Activated T-helper 9 cell treated with anti-CD3 and anti-CD28 coated beads, Interleukin-2, amount 50 U/mL, for 16 hours (primary cell): ENCODE results near the gene SF3A2.
"Not testable (repeated sequence)": the region's sequence is repeated elsewhere in the genome, so short reads cannot be mapped to it uniquely, and the experiment has no call there.

Experiments used
- DNase-seq: peaks from one replicate; pipeline ENCODE4 v3.0.0-alpha.2; 2020; ENCODE audit warnings: low read depth

The SF3A2 gene

DNA sequence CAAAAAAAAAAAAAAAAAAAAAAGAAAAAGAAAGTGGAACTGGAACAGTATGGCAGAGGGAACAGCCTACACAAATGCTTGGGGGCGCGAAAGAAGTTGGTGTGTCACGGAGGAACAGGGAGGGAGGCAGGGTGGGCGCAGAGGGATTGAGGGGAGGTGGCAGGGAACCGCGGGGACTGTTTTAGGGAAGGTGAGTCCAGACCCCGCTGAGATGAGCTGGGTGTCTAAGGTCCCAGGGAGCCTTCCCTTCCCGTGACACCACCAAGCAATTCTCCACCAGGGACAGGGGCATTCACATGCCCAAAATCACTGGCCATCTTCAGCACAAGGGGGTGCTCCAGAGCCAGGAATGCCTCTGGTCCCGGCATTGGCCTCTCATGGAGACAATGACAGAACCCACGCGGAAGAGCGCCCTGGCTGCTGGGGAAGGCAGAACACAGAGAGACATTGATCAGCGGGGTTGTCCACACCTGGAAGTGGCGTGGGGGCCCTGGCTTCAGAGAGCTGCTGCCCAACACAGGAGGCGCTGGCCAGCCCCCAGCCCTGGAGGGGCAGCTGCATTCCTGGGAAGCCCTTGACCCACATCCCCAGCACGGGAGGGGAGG lies 38.4 kb downstream of the SF3A2 start:
- DNase-seq, result no peak

- DNase-seq, result no peak
Observed at GRCh38 chr19:2275588-2276428, 39.2 kb downstream of the SF3A2 start.

GRCh38 chr19:2276429-2276986 lies 39.9 kb downstream of the SF3A2 start:
- no peak for DNase-seq

DNA sequence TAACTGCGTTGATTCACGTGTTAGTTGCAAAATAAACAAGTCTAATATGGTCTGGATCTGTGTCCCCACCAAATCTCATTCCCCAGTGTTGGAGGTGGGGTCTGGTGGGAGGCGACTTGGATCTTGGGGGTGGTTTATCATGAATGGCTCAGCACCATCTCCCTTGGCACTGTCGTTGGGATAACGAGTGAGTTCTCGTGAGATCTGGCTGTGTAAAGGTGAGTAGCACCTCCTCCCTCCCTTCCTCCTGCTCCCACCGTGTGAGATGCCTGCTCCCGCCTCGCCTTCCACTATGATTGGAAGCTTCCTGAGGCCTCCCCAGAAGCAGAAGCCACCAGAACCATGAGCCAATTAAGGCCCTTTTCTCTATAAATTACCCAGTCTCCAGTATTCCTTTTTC lies 40.5 kb downstream of the SF3A2 start:
- no peak for DNase-seq

DNA sequence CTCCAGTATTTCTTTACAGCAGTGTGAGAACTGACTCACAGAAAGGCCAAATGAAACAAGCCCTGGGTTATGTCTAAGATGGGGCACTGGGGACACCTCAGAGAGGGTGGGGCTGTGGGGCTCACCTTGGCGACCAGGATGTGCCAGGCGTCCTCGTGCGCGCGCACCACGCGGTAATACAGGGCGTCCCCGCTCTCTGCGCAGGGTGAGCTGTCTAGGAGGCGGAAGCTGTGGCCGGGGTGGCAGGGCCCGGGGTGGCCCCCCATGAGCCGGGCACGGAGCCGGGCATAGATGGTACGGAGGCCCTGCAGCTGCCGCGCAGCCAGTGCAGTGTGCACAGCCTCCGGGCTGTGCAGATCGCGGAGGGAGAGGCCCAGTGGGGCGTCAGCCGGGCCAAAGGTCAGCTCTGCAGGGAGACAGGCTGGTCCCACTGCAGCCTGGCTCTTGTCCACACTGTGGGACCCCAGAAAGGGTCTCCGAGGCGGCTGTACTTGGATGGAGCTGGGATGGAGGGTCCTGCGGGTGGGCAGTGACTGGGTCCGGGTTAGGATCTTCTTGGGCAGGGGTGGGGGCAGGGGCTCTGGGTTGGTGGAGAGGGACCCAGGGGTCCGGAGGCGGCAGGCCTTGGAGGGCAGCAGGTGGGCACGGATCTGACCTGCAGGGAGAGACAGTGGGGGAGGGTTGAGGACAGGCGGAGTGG lies 42.0 kb downstream of the SF3A2 start:
- DNase-seq, result no peak

GRCh38 chr19:2280633-2281264 lies 44.1 kb downstream of the SF3A2 start:
- DNase-seq, result no peak

- DNase-seq, result not testable (repeated sequence)
Observed at GRCh38 chr19:2281265-2282061, 44.8 kb downstream of the SF3A2 start.

DNA sequence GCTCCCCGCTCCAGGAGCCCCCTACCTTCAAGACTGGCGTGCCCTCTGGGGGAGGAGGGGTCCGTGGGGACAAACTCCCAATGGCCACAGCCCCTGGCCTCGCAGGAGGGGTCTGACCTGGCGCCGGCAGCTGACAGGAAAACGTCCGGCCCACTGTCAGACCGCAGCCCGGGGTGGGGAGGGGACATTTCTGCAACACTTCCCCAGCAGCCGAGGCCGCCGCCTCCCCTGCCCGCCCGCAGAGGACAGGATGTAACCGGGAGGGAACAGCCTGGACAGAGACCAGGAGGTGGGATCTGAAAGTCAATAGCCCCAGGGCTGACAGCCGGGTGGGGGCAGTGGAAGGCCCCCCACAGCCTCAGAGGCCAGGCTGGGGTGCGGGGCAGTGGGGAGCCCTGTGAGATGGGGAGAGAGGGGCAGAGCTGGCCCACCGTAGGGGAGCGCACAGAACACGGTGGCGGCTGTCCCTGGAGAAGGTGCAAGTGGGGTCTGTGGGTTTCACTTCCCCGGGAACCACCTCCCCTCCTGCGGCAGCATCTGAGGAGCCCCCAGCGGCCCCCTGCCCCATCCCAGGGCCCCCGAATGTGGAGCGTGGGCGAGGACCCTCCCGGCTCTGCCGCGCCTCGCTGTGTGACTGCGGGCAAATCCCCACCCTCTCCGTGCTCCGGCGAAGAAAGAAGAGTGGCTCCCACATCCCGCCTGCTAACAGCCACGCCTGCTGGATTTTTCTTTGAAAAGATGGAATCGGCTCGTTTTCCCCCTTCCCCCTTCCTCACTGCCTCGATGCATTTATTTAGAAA lies 45.6 kb downstream of the SF3A2 start, which contains the start of gene PEAK3:
Gene PEAK3 (minus strand): TSS at position 114 of the 800 bp plus-strand sequence. CDS start 1,244 bp downstream, outside the sequence.
- DNase-seq, result no peak

DNA sequence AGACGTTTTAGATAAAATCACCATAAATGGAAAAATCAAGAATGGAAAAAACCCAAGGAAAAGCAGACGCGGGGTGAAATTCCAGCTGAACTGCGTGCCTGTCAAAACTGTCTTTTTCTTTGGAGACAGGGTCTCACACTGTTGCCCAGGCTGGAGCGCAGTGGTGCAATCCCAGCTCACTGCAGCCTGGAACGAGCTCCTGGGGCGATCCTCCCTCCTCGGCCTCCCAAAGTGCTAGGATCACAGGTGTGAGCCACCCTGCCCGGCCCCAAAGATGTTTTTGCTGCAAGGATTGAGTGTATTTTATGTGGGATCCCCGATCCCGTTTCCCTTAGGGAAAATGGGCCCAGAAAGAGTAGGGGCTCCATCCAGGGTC lies 46.2 kb downstream of the SF3A2 start:
- no peak for DNase-seq

DNA sequence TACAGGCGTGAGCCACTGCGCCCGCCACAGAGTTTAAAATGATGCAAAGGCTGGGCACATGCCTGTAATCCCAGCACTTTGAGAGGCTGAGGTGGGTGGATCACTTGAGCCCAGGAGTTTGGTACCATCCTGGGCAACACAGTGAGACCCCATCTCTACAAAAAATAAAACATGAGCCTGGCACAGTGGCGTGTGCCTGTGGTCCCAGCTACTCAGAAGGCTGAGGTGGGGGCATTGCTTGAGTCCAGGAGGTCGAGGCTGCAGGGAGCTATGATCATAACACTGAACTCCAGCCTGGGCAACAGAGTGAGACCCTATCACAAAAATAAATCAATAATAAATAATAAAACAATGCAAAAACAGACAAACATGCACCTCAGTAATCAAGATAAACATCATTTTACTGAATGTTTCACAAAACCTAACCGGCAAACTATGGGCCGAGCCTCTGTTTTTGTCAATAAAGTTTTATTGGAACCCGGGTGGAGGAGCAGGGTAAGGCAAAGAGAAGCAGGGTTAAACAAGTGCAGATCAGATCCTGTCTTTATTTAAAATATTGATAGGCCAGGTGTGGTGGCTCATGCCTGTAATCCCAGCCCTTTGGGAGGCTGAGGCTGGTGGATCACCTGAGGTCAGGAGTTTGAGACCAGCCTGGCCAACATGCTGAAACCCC lies 47.3 kb downstream of the SF3A2 start:
- DNase-seq, result no peak

GRCh38 chr19:2286402-2287140 lies 49.9 kb downstream of the SF3A2 start:
- DNase-seq, result no peak

- DNase-seq, result no peak
Observed at GRCh38 chr19:2287585-2288337, 51.1 kb downstream of the SF3A2 start.

DNA sequence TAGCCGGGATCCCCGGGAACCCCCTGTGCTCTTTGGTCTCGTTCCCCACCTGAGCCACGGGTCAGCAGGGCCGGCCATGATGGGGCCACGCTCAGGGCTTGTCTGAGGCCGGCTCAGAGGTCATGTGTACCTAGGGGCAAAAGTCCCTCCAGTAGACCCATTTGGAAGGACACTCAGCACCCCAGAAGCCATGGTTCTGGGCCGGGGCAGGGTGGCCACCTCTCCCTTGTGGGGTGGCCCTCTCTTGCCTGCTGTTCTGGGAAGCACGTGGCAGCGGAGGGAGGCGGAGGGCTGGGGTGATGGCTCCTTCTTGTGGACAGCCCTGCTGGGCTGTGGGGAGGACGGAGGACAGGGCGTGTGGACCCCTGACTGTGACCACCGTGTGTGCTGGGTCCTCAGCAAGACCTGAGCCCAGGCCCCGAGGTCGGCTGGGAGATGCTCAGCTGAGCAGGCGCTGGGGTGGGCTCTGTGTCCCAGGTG lies 51.8 kb downstream of the SF3A2 start:
- no peak for DNase-seq

- no peak for DNase-seq
Observed at GRCh38 chr19:2288818-2289713, 52.4 kb downstream of the SF3A2 start.

DNA sequence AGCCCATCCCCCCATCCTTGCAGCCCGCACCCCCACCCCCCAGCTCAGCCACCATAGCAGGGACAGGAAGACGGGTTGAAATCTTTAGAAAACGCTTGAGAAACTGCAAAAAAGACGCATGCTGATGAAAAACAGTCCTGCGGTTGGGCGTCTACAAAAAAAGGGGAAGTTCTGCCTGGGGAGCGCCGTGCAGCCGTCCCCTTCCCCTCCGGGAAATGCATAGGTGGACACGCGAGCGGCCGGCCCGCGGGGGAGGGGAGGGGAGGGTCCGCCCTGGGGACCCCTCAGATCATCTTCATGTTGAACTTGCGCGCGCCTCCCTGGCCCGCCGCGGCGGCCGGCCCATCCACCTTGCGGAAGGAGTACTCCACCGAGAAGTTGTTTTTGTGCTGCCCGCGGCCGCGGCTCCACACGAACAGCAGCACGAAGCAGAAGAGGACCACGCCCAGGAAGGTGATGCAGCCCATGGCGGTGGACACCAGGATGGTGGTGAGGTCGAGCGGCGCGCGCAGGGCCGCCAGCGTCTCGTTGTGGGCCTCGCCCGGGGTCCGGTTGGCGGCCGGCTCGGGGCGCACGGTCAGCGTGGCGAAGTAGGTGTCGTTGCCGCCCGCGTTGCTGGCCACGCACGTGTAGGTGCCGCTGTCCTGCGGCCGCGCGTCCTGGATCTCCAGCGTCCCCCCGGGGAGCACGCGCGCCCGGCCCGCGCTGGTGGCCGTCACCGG lies 53.3 kb downstream of the SF3A2 start:
- no peak for DNase-seq

DNA sequence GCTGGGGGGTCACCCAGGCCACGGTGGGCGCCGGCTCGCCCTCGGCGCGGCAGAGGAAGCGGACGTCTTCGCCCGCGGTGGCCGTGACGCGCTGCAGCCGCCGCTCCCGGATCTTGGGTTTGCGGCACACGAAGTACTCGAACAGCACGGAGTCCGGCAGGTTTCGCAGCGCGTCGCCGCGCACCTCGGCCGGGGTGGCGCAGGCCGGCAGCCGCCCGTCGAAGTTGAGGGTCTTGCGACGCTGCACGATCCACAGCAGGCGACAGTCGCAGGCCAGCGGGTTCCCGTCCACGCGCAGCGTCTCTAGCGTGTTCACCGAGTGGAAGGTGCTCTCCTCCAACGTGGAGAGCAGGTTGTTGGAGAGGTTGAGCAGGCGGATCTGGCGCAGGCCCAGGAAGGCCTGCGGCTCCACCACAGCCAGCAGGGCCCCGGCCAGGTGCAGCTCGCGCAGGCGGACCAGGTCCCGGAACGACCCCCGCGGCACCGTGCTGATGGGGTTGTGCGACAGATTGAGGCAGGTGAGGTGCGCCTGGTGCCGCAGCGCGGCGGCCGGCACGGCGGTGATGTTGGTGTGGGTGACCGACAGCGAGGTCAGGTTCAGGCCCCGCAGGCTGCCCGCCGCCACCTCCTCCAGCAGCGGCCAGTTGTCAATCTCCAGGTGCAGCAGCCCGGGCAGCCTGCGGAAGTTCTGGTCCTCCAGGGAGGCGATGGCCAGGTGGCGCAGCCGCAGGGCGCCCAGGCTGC lies 54.0 kb downstream of the SF3A2 start:
- DNase-seq, result no peak
